Uterus (tissue), 2 donors: Measurements from ENCODE around the gene LRP1B.

Source experiments
- CTCF ChIP-seq, 4 experiments: fragments of 200-600 bp in 2 of 4; fragments of 450-650 bp in 2 of 4; sonication (generic) in 2 of 4; IDR thresholded peaks; one replicate each; pipeline ENCODE4 v1.5.1; 2016 to 2019; ENCODE audit warnings: antibody characterized with exemption in 4 of 4, mild to moderate bottlenecking in 2 of 4, moderate library complexity in 1 of 4
- POLR2A ChIP-seq, 2 donors: fragments of 450-650 bp; IDR thresholded peaks; one replicate each; pipeline ENCODE4 v1.6.1; 2016; ENCODE audit warnings: antibody characterized with exemption in 2 of 2, mild to moderate bottlenecking in 1 of 2, moderate library complexity in 1 of 2

- TF ChIP-seq CTCF (IDR thresholded peaks at IDR 0.05) = no peak
- TF ChIP-seq POLR2A (IDR thresholded peaks at IDR 0.05) = no peak
Measured at GRCh38 chr2:140586379-140586778, 1544.4 kb downstream of the LRP1B start.
